Activated B cell treated with CpG ODN at 0.5 μM for 24 hours (primary cell): ENCODE measurements around the gene RCAN3. TPM values are rescaled to one million over a fixed set of nuclear protein-coding genes. Genes with fewer than 3 reads are reported as not detected.

Experiments used
- ATAC-seq: fragments of 200-7000 bp; cut with Tn5 transposase; one replicate; pipeline ENCODE4 v1.10.0; 2021; ENCODE audit warnings: low read depth, mild to moderate bottlenecking, moderate library complexity
- CTCF ChIA-PET: fragments of 350-600 bp; sonication (Branson Sonifier 250); formaldehyde crosslinking; loops from one replicate; lab custom pipeline; 2021; ENCODE audit warnings: antibody characterized with exemption; lab: Charles Lee
- POLR2A ChIA-PET: fragments of 350-600 bp; sonication (Branson Sonifier 250); formaldehyde crosslinking; loops from one replicate; lab custom pipeline; 2021; ENCODE audit warnings: antibody characterized with exemption; lab: Charles Lee
- DNase-seq: peaks from one replicate; pipeline ENCODE4 v3.0.0; 2022
- H3K27ac Mint-ChIP-seq: one replicate; pipeline ENCODE4 v1.8.0; 2020; ENCODE audit warnings: mixed read lengths
- H3K27me3 Mint-ChIP-seq: one replicate; pipeline ENCODE4 v1.8.0; 2021; ENCODE audit warnings: mixed read lengths
- H3K36me3 Mint-ChIP-seq: one replicate; pipeline ENCODE4 v1.8.0; 2021; ENCODE audit warnings: low read depth, mixed read lengths
- H3K4me1 Mint-ChIP-seq: one replicate; pipeline ENCODE4 v1.8.0; 2021; ENCODE audit warnings: mixed read lengths
- H3K4me3 Mint-ChIP-seq: one replicate; pipeline ENCODE4 v1.8.0; 2020; ENCODE audit warnings: mild to moderate bottlenecking, mixed read lengths
- H3K9me3 Mint-ChIP-seq: one replicate; pipeline ENCODE4 v1.8.0; 2020; ENCODE audit warnings: mixed read lengths
- intact Hi-C: fragments of 100-400 bp; cut with micrococcal nuclease; formaldehyde crosslinking; loops from one replicate; pipeline ENCODE4 v1.15.1; 2024
- total RNA-seq: library from RNA; stranded (reverse); gene quantifications from 2 replicates; pipeline ENCODE4 v1.2.3, GENCODE V29; 2022
- TF ChIP-seq, protein P1 (sequence below): fragments of 200-600 bp; IDR thresholded peaks from one replicate; pipeline ENCODE4 v1.8.0; 2022; ENCODE audit warnings: antibody characterized with exemption, mild to moderate bottlenecking

Gene RCAN3
- total RNA-seq, 1 donor from 2014 or later, result 23.6 TPM

DNA sequence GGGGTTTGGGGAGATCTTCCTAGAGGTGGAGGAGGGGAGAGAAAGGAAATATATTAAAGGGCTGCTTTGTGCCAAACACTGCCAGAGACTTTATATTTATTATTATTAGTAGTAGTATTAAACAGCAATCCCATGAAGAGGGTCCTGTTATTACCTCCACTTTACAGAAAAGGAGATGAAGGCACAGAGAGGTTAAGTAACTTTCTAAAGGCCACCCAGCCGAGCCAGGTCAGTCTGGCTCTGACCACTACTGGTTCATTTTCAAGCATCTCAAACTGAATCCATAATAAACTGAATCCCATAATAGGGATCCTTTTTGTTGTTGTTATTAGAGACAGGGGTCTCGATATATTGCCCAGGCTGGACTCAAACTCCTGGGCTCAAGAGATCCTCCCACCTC lies 65.8 kb downstream of the RCAN3 start:
- H3K27ac Mint-ChIP-seq, result no peak overlapping the region

DNA sequence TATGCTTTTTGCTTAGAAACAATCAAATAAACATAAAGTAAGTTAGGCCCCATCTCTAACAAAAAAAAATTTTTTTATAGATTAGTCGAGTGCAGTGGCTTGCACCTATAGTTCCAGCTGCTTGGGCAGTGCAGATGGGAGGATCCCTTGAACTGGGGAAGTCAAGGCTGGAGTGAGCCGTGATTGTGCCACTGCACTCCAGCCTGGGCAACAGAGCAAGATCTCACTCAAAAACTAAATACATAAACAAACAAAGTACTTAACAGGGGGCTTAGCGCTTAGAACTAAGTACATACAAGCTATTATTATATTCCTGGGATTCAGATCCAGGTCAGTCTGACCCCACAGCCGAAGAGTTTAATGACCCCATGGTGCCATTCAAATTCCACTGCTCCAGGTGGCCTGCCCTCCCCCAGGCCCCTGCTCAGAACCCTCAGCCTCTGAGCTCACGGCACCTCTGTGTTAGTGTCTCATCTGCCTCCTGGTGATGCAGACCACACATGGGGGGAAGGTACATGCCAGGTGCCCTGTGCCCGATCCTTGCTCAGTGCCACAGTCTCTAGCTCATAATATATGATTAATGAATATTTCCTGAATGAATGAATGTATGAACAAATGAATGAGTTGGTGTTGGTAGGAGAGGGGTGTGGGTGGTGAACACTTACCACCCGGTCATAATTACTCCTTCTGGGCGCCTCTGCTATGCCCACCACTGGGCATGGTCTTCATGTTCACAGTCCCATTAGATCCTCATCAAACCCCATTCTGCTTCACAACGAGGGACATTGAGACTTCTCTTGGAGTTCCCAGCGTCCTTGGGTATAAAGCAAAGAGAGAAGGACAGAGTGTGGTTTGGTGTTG lies 67.9 kb downstream of the RCAN3 start:
- CTCF ChIA-PET, result interaction anchor here (0.8 to 1.8 kb wide), 3 partner anchors 17 to 157 kb away, joined by 3 to 7 read pairs (median 3); partner anchors contain the start of gene STPG1
- intact Hi-C loops, result no loop called here
- no peaks in the 10 kb centered on the region for H3K36me3 Mint-ChIP-seq
- POLR2A ChIA-PET, result interaction anchor here (0.6 kb wide), 1 partner anchor 384 kb away, joined by 3 read pairs; no protein-coding TSS in a partner anchor
- TF ChIP-seq, protein P1, sequence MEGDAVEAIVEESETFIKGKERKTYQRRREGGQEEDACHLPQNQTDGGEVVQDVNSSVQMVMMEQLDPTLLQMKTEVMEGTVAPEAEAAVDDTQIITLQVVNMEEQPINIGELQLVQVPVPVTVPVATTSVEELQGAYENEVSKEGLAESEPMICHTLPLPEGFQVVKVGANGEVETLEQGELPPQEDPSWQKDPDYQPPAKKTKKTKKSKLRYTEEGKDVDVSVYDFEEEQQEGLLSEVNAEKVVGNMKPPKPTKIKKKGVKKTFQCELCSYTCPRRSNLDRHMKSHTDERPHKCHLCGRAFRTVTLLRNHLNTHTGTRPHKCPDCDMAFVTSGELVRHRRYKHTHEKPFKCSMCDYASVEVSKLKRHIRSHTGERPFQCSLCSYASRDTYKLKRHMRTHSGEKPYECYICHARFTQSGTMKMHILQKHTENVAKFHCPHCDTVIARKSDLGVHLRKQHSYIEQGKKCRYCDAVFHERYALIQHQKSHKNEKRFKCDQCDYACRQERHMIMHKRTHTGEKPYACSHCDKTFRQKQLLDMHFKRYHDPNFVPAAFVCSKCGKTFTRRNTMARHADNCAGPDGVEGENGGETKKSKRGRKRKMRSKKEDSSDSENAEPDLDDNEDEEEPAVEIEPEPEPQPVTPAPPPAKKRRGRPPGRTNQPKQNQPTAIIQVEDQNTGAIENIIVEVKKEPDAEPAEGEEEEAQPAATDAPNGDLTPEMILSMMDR, result no peak
- H3K9me3 Mint-ChIP-seq, result no peaks in the 10 kb centered on the region
- DNase-seq (no peak), ATAC-seq (no peak)
- H3K4me3 Mint-ChIP-seq, result no peak overlapping the region
- H3K4me1 Mint-ChIP-seq, result peaks cover 29% of the 10 kb centered on the region
- H3K27me3 Mint-ChIP-seq, result no peaks in the 10 kb centered on the region
- no peak overlapping the region for H3K27ac Mint-ChIP-seq

More for the DNA sequence above, 65.8 kb downstream of the RCAN3 start:
- Mint-ChIP-seq H3K27me3 (no peaks in the 10 kb centered on the region), H3K4me3 (no peak overlapping the region), H3K9me3 (no peaks in the 10 kb centered on the region), H3K36me3 (no peaks in the 10 kb centered on the region), H3K4me1 (peaks cover 29% of the 10 kb centered on the region)
- intact Hi-C loops, result no loop called here
- ChIA-PET CTCF (no interaction called here), POLR2A (no interaction called here)
- no peak for DNase-seq
- TF ChIP-seq, protein P1, result no peak
- no peak for ATAC-seq

DNA sequence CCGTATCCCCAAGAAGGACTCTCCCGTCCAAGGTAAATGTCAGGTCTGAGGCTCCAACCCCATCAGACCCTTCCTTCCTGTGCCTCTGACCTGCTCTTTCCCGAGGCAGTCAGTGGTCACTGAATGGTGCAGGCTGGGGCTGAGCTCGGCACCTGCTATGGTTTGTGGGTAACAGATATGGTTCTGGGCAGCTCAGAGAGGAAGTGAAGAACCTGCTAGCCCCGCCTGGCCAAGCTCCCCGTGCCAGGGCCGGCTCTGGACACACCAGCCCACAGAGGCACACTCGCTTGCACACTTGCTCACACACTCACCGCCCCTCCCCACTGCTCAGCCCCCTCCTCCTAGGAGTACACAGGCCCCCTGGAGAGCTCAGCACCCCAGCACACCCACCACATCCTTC lies 69.7 kb downstream of the RCAN3 start:
- Mint-ChIP-seq H3K9me3 (no peaks in the 10 kb centered on the region), H3K27ac (no peak overlapping the region), H3K27me3 (no peaks in the 10 kb centered on the region), H3K4me1 (peaks cover 25% of the 10 kb centered on the region), H3K36me3 (no peaks in the 10 kb centered on the region), H3K4me3 (peak overlapping the region; percentile 66)
- DNase-seq (no peak), ATAC-seq (peak; percentile 70)
- intact Hi-C loops, result no loop called here
- ChIA-PET CTCF (interaction anchor here (1.2 kb wide), 1 partner anchor 15 kb away, joined by 4 read pairs; no protein-coding TSS in a partner anchor), POLR2A (interaction anchor here (0.6 to 1.7 kb wide), 3 partner anchors 32 to 157 kb away, joined by 3 to 5 read pairs (median 3); partner anchors contain the start of gene NIPAL3)
- TF ChIP-seq, protein P1, result no peak

DNA sequence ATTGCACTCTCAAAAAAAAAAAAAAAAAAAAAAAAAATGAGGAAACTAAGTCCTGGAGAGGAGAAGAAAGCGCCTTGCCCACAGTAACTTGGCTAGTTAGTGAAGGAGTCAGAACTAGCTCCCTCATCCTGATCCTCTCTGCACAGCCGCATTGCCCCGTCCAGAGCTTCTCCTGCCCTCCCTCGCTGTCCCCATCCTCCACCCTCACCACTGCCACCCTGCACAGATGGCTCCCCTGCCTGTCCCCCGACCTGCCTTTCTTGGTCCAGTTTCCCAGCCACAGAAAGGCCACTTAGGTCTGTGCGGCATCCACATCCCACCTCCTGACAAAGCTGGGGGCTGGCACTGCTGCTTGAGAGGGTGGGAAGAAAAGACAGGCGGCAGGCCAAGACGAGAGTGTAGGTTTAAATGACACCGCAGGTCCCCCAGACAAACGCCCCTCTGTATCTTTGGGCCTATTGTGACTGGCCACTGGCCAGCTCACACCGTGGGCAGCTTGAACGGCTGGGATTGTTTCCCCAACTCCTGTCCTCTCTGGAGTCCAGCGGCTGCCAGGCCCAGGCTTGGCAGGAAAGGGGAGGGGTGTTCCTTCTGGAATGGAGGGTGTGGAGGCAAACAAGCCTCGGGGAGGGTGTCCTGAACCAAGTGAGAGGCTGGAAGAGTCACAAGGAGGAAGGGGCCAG lies 73.4 kb downstream of the RCAN3 start:
- Mint-ChIP-seq H3K27ac (no peak overlapping the region), H3K4me1 (peaks cover 15% of the 10 kb centered on the region), H3K4me3 (no peak overlapping the region), H3K27me3 (no peaks in the 10 kb centered on the region), H3K9me3 (peaks cover 3% of the 10 kb centered on the region), H3K36me3 (no peaks in the 10 kb centered on the region)
- ChIA-PET CTCF (no interaction called here), POLR2A (no interaction called here)
- no peak for ATAC-seq
- TF ChIP-seq, protein P1, result no peak
- intact Hi-C loops, result no loop called here
- no peak for DNase-seq

DNA sequence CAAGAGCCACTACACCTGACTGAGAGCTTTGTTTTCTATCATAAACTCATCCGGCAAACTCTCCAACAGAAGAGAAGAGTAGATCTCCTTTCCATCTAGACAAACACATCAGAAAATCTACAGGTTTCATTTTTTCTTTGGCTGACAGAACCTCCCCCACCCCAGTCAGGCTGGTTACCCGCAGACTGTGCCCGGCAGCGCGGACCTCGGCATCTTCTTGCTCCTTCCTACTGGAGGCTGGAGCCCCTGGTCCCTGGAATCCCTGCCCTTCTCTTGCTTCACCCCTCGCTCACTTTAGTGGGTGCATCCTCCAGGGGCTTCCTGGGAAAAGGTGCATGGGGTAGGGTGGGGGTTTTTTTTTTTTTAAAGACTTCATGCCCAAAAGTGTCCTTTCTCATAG lies 76.2 kb downstream of the RCAN3 start:
- H3K4me3 Mint-ChIP-seq, result no peak overlapping the region
- CTCF ChIA-PET, result no interaction called here
- ATAC-seq (no peak), DNase-seq (no peak)
- H3K4me1 Mint-ChIP-seq, result no peaks in the 10 kb centered on the region
- TF ChIP-seq, protein P1, result no peak
- peaks cover 3% of the 10 kb centered on the region for H3K9me3 Mint-ChIP-seq
- intact Hi-C loops, result no loop called here
- H3K36me3 Mint-ChIP-seq, result no peaks in the 10 kb centered on the region
- POLR2A ChIA-PET, result interaction anchor here (0.6 kb wide), 1 partner anchor 97 kb away, joined by 4 read pairs; no protein-coding TSS in a partner anchor
- no peaks in the 10 kb centered on the region for H3K27me3 Mint-ChIP-seq
- no peak overlapping the region for H3K27ac Mint-ChIP-seq
